ENCODE results near the gene SMARCA2.

The SMARCA2 gene

GRCh38 chr9:2065704-2066103 is 50.6 kb downstream of the SMARCA2 start:
- Histone ChIP-seq H3K36me3 (ENCODE audit: insufficient read depth, low read length) (peaks cover 6% of the 10 kb centered on the region), H3K27ac (ENCODE audit: low read depth, low read length) (no peak overlapping the region), H3K4me1 (ENCODE audit: control insufficient read depth, insufficient read depth, low read length, unreplicated experiment) (peaks cover 4% of the 10 kb centered on the region), H3K27me3 (ENCODE audit: insufficient read depth, low read length) (no peaks in the 10 kb centered on the region), H3K79me2 (ENCODE audit: control insufficient read depth, insufficient read depth, low read length, unreplicated experiment) (no peaks in the 10 kb centered on the region), H3K4me3 (ENCODE audit: low read depth, low read length) (no peak overlapping the region), H2AFZ (ENCODE audit: low read length, unreplicated experiment) (no peak overlapping the region)

GRCh38 chr9:2066312-2067273 is 51.4 kb downstream of the SMARCA2 start:
- Histone ChIP-seq H3K36me3 (ENCODE audit: insufficient read depth, low read length) (0 out of 2 replicates have a peak, but pooled peaks cover 8% of the 10 kb centered on the region), H3K27me3 (ENCODE audit: insufficient read depth, low read length) (no peaks in the 10 kb centered on the region), H2AFZ (ENCODE audit: low read length, unreplicated experiment) (no peak overlapping the region)

GRCh38 chr9:2072752-2073405 is 57.7 kb downstream of the SMARCA2 start:
- H3K27me3 ChIP-seq (ENCODE audit: insufficient read depth, low read length) = no peaks in the 10 kb centered on the region
- no peaks in the 10 kb centered on the region for H3K4me1 ChIP-seq (ENCODE audit: control insufficient read depth, insufficient read depth, low read length, unreplicated experiment)
- no peak overlapping the region for H3K4me3 ChIP-seq (ENCODE audit: low read depth, low read length)
- no peak overlapping the region for H3K27ac ChIP-seq (ENCODE audit: low read depth, low read length)
- no peak overlapping the region for H2AFZ ChIP-seq (ENCODE audit: low read length, unreplicated experiment)
- H3K36me3 ChIP-seq (ENCODE audit: insufficient read depth, low read length) = peaks cover 13% of the 10 kb centered on the region; the same call in 1 of the 2 replicates
- no peaks in the 10 kb centered on the region for H3K79me2 ChIP-seq (ENCODE audit: control insufficient read depth, insufficient read depth, low read length, unreplicated experiment)

More at GRCh38 chr9:2066312-2067273, 51.4 kb downstream of the SMARCA2 start:
- H3K79me2 ChIP-seq (ENCODE audit: control insufficient read depth, insufficient read depth, low read length, unreplicated experiment) = no peaks in the 10 kb centered on the region
- H3K4me3 ChIP-seq (ENCODE audit: low read depth, low read length) = no peak overlapping the region
- peaks cover 4% of the 10 kb centered on the region for H3K4me1 ChIP-seq (ENCODE audit: control insufficient read depth, insufficient read depth, low read length, unreplicated experiment)
- no peak overlapping the region for H3K27ac ChIP-seq (ENCODE audit: low read depth, low read length)

GRCh38 chr9:2082772-2083171 is 67.6 kb downstream of the SMARCA2 start:
- Histone ChIP-seq H3K27me3 (ENCODE audit: insufficient read depth, low read length) (no peaks in the 10 kb centered on the region), H3K27ac (ENCODE audit: low read depth, low read length) (no peak overlapping the region), H3K36me3 (ENCODE audit: insufficient read depth, low read length) (peaks cover 8% of the 10 kb centered on the region; the same call in 1 of the 2 replicates)

GRCh38 chr9:2083479-2083878 is 68.3 kb downstream of the SMARCA2 start:
- no peak overlapping the region for H3K27ac ChIP-seq (ENCODE audit: low read depth, low read length)
- no peak overlapping the region for H2AFZ ChIP-seq (ENCODE audit: low read length, unreplicated experiment)
- H3K27me3 ChIP-seq (ENCODE audit: insufficient read depth, low read length) = no peaks in the 10 kb centered on the region
- H3K36me3 ChIP-seq (ENCODE audit: insufficient read depth, low read length) = peaks cover 8% of the 10 kb centered on the region; the same call in 1 of the 2 replicates
- H3K4me1 ChIP-seq (ENCODE audit: control insufficient read depth, insufficient read depth, low read length, unreplicated experiment) = peaks cover 10% of the 10 kb centered on the region
- H3K79me2 ChIP-seq (ENCODE audit: control insufficient read depth, insufficient read depth, low read length, unreplicated experiment) = no peaks in the 10 kb centered on the region
- no peak overlapping the region for H3K4me3 ChIP-seq (ENCODE audit: low read depth, low read length)

More at GRCh38 chr9:2082772-2083171, 67.6 kb downstream of the SMARCA2 start:
- Histone ChIP-seq H3K4me3 (ENCODE audit: low read depth, low read length) (no peak overlapping the region), H2AFZ (ENCODE audit: low read length, unreplicated experiment) (no peak overlapping the region), H3K79me2 (ENCODE audit: control insufficient read depth, insufficient read depth, low read length, unreplicated experiment) (no peaks in the 10 kb centered on the region), H3K4me1 (ENCODE audit: control insufficient read depth, insufficient read depth, low read length, unreplicated experiment) (peaks cover 10% of the 10 kb centered on the region)

- Histone ChIP-seq H3K4me3 (ENCODE audit: low read depth, low read length) (no peak overlapping the region), H3K4me1 (ENCODE audit: control insufficient read depth, insufficient read depth, low read length, unreplicated experiment) (peaks cover 10% of the 10 kb centered on the region), H3K27ac (ENCODE audit: low read depth, low read length) (no peak overlapping the region), H2AFZ (ENCODE audit: low read length, unreplicated experiment) (no peak overlapping the region), H3K27me3 (ENCODE audit: insufficient read depth, low read length) (no peaks in the 10 kb centered on the region), H3K79me2 (ENCODE audit: control insufficient read depth, insufficient read depth, low read length, unreplicated experiment) (no peaks in the 10 kb centered on the region), H3K36me3 (ENCODE audit: insufficient read depth, low read length) (peaks cover 8% of the 10 kb centered on the region; the same call in 1 of the 2 replicates)
Observed at GRCh38 chr9:2085716-2086115, 70.6 kb downstream of the SMARCA2 start.

- Histone ChIP-seq H3K79me2 (ENCODE audit: control insufficient read depth, insufficient read depth, low read length, unreplicated experiment) (no peaks in the 10 kb centered on the region), H3K4me1 (ENCODE audit: control insufficient read depth, insufficient read depth, low read length, unreplicated experiment) (peaks cover 10% of the 10 kb centered on the region), H3K27me3 (ENCODE audit: insufficient read depth, low read length) (no peaks in the 10 kb centered on the region), H3K27ac (ENCODE audit: low read depth, low read length) (no peak overlapping the region), H3K4me3 (ENCODE audit: low read depth, low read length) (no peak overlapping the region), H2AFZ (ENCODE audit: low read length, unreplicated experiment) (no peak overlapping the region), H3K36me3 (ENCODE audit: insufficient read depth, low read length) (peaks cover 8% of the 10 kb centered on the region; the same call in 1 of the 2 replicates)
Observed at GRCh38 chr9:2086116-2086515, 71.0 kb downstream of the SMARCA2 start.

GRCh38 chr9:2086971-2087370 is 71.8 kb downstream of the SMARCA2 start:
- no peak overlapping the region for H3K27ac ChIP-seq (ENCODE audit: low read depth, low read length)
- no peaks in the 10 kb centered on the region for H3K79me2 ChIP-seq (ENCODE audit: control insufficient read depth, insufficient read depth, low read length, unreplicated experiment)
- no peak overlapping the region for H3K4me3 ChIP-seq (ENCODE audit: low read depth, low read length)
- no peak overlapping the region for H2AFZ ChIP-seq (ENCODE audit: low read length, unreplicated experiment)
- peaks cover 10% of the 10 kb centered on the region for H3K4me1 ChIP-seq (ENCODE audit: control insufficient read depth, insufficient read depth, low read length, unreplicated experiment)
- H3K27me3 ChIP-seq (ENCODE audit: insufficient read depth, low read length) = no peaks in the 10 kb centered on the region
- H3K36me3 ChIP-seq (ENCODE audit: insufficient read depth, low read length) = peaks cover 8% of the 10 kb centered on the region; the same call in 1 of the 2 replicates

GRCh38 chr9:2087500-2088313 is 72.6 kb downstream of the SMARCA2 start:
- Histone ChIP-seq H3K4me1 (ENCODE audit: control insufficient read depth, insufficient read depth, low read length, unreplicated experiment) (peaks cover 10% of the 10 kb centered on the region), H3K36me3 (ENCODE audit: insufficient read depth, low read length) (peaks cover 8% of the 10 kb centered on the region; the same call in 1 of the 2 replicates), H3K27ac (ENCODE audit: low read depth, low read length) (no peak overlapping the region), H3K4me3 (ENCODE audit: low read depth, low read length) (no peak overlapping the region), H3K27me3 (ENCODE audit: insufficient read depth, low read length) (no peaks in the 10 kb centered on the region), H3K79me2 (ENCODE audit: control insufficient read depth, insufficient read depth, low read length, unreplicated experiment) (no peaks in the 10 kb centered on the region), H2AFZ (ENCODE audit: low read length, unreplicated experiment) (no peak overlapping the region)

GRCh38 chr9:2093920-2094597 is 78.9 kb downstream of the SMARCA2 start:
- Histone ChIP-seq H3K36me3 (ENCODE audit: insufficient read depth, low read length) (peaks cover 11% of the 10 kb centered on the region), H3K27me3 (ENCODE audit: insufficient read depth, low read length) (no peaks in the 10 kb centered on the region), H3K79me2 (ENCODE audit: control insufficient read depth, insufficient read depth, low read length, unreplicated experiment) (no peaks in the 10 kb centered on the region), H2AFZ (ENCODE audit: low read length, unreplicated experiment) (no peak overlapping the region), H3K27ac (ENCODE audit: low read depth, low read length) (no peak overlapping the region), H3K4me3 (ENCODE audit: low read depth, low read length) (no peak overlapping the region), H3K4me1 (ENCODE audit: control insufficient read depth, insufficient read depth, low read length, unreplicated experiment) (no peaks in the 10 kb centered on the region)

Data from ACC112 (cell line).